H1 (cell line): ENCODE data around the gene CAMK2B. TPM values are rescaled to one million over a fixed set of nuclear protein-coding genes. Genes with fewer than 3 reads are reported as not detected.

ENCODE experiments used
- CTCF ChIA-PET: fragments of 300-600 bp; sonication (Branson Sonifier 250); formaldehyde crosslinking; loops from one replicate; lab custom pipeline; 2021; ENCODE audit not compliant: partially characterized antibody; lab: Charles Lee
- POLR2A ChIA-PET: fragments of 300-600 bp; sonication (Branson Sonifier 250); formaldehyde crosslinking; loops from one replicate; lab custom pipeline; 2021; ENCODE audit warnings: inconsistent platforms; ENCODE audit not compliant: partially characterized antibody; lab: Charles Lee
- DNase-seq, 2 experiments: peaks; one replicate each; pipeline versions ENCODE4 v3.0.0 to v3.0.0-alpha.2; 2010 to 2022; ENCODE audit warnings: low spot score in 2 of 2, low read depth in 1 of 2, mixed read lengths in 1 of 2
- FAIRE-seq: peaks from 2 replicates; lab custom pipeline; 2011; peaks lifted over from hg19 to GRCh38; lab: Jason Lieb, UNC
- H2AFZ ChIP-seq: 2 replicates; pipeline ENCODE4 v1.8.1; 2012; ENCODE audit warnings: low read length, inconsistent platforms
- H2AK5ac ChIP-seq: 2 replicates; pipeline ENCODE4 v1.6.1; 2013; ENCODE audit warnings: low read depth, low read length
- H2BK120ac ChIP-seq: replicated peaks from 2 replicates; pipeline ENCODE3; 2013; ENCODE audit warnings: low read depth, low read length, inconsistent platforms
- H2BK12ac ChIP-seq: 2 replicates; pipeline ENCODE4 v1.6.1; 2013; ENCODE audit warnings: low read depth, low read length
- H2BK15ac ChIP-seq: 2 replicates; pipeline ENCODE4 v1.6.1; 2013; ENCODE audit warnings: low read length
- H2BK20ac ChIP-seq: 2 replicates; pipeline ENCODE4 v1.6.1; 2013; ENCODE audit warnings: low read length
- H2BK5ac ChIP-seq: 2 replicates; pipeline ENCODE4 v1.6.1; 2013; ENCODE audit warnings: low read depth, low read length
- H3K14ac ChIP-seq: 2 replicates; pipeline ENCODE4 v1.6.1; 2013; ENCODE audit warnings: inconsistent platforms; ENCODE audit not compliant: insufficient read length
- H3K18ac ChIP-seq: 2 replicates; pipeline ENCODE4 v1.6.1; 2013; ENCODE audit warnings: low read length; ENCODE audit errors: extremely low read depth
- H3K23ac ChIP-seq: 2 replicates; pipeline ENCODE4 v1.6.1; 2013; ENCODE audit warnings: inconsistent platforms; ENCODE audit not compliant: insufficient read length
- H3K23me2 ChIP-seq: 2 replicates; pipeline ENCODE4 v1.6.1; 2013; ENCODE audit warnings: low read depth, low read length
- H3K27ac ChIP-seq: 2 replicates; pipeline ENCODE4 v1.6.1; 2011; ENCODE audit warnings: low read depth, low read length, inconsistent platforms
- H3K27me3 ChIP-seq, 4 experiments: replicated peaks in 1 of 4; 1 replicate in 1 of 4; 2 replicates in 3 of 4; pipeline versions ENCODE4 v1.6.1 to v1.8.1; 2011 to 2013; ENCODE audit warnings: low read length in 3 of 4, mild to moderate bottlenecking in 3 of 4, inconsistent platforms in 2 of 4, mixed read lengths in 2 of 4, moderate library complexity in 1 of 4; ENCODE audit not compliant: control insufficient read depth in 3 of 4, insufficient read depth in 3 of 4; ENCODE audit errors: extremely low read depth in 1 of 4
- H3K36me3 ChIP-seq, 4 experiments: 2 replicates each; pipeline versions ENCODE4 v1.6.1 to v1.8.1; 2011 to 2013; ENCODE audit warnings: mild to moderate bottlenecking in 4 of 4, low read length in 3 of 4, moderate library complexity in 2 of 4, control low read depth in 1 of 4, inconsistent platforms in 1 of 4; ENCODE audit not compliant: insufficient read depth in 4 of 4, control insufficient read depth in 2 of 4
- H3K4ac ChIP-seq: replicated peaks from 2 replicates; pipeline ENCODE3; 2013; ENCODE audit warnings: low read length, low read depth, mixed read lengths, inconsistent platforms; ENCODE audit not compliant: insufficient read length
- H3K4me1 ChIP-seq, 4 experiments: replicated peaks in 1 of 4; 1 replicate in 1 of 4; 2 replicates in 3 of 4; pipeline versions ENCODE4 v1.6.1 to v1.8.1; 2011 to 2013; ENCODE audit warnings: low read length in 3 of 4, inconsistent platforms in 2 of 4, mixed read lengths in 1 of 4; ENCODE audit not compliant: insufficient read depth in 4 of 4, control insufficient read depth in 3 of 4
- H3K4me2 ChIP-seq, 2 experiments: 2 replicates each; pipeline versions ENCODE4 v1.6.1 to v1.8.1; 2011 to 2013; ENCODE audit warnings: low read depth in 2 of 2, low read length in 2 of 2, control low read depth in 1 of 2, inconsistent platforms in 1 of 2, mild to moderate bottlenecking in 1 of 2; ENCODE audit not compliant: insufficient read depth in 1 of 2
- H3K4me3 ChIP-seq, 4 experiments: fragments of 200-600, 300-600 bp in 1 of 4; sonication (generic), shearing (Covaris generic), sonication (Bioruptor Twin) in 1 of 4; 2 replicates each; pipeline versions ENCODE4 v1.5.1 to v1.8.1; 2011 to 2016; ENCODE audit warnings: low read length in 4 of 4, low read depth in 3 of 4, control low read depth in 2 of 4, inconsistent platforms in 2 of 4, mild to moderate bottlenecking in 2 of 4, mixed read lengths in 1 of 4, moderate library complexity in 1 of 4; ENCODE audit not compliant: insufficient read depth in 2 of 4; ENCODE audit errors: extremely low read depth in 1 of 4
- H3K56ac ChIP-seq: replicated peaks from 2 replicates; pipeline ENCODE3; 2013; ENCODE audit warnings: low read depth, mild to moderate bottlenecking, mixed read lengths, low read length, inconsistent platforms; ENCODE audit not compliant: insufficient read length
- H3K79me1 ChIP-seq: 2 replicates; pipeline ENCODE4 v1.6.1; 2013; ENCODE audit warnings: low read depth, low read length, control low read depth
- H3K79me2 ChIP-seq, 2 experiments: 2 replicates each; pipeline versions ENCODE4 v1.6.1 to v1.8.1; 2012 to 2013; ENCODE audit warnings: low read length in 2 of 2, mild to moderate bottlenecking in 2 of 2, inconsistent platforms in 1 of 2; ENCODE audit not compliant: insufficient read depth in 2 of 2, control insufficient read depth in 1 of 2
- H3K9ac ChIP-seq, 4 experiments: replicated peaks in 1 of 4; 1 replicate in 1 of 4; 2 replicates in 3 of 4; pipeline versions ENCODE4 v1.6.1 to v1.8.1; 2011 to 2013; ENCODE audit warnings: low read depth in 3 of 4, low read length in 3 of 4, control low read depth in 2 of 4, mild to moderate bottlenecking in 2 of 4, moderate library complexity in 2 of 4, inconsistent platforms in 1 of 4; ENCODE audit errors: extremely low read depth in 1 of 4
- H3K9me3 ChIP-seq, 2 experiments: 2 replicates each; pipeline versions ENCODE4 v1.6.1 to v1.8.1; 2012 to 2013; ENCODE audit warnings: mild to moderate bottlenecking in 2 of 2, moderate library complexity in 2 of 2, control low read depth in 1 of 2, inconsistent platforms in 1 of 2, low read depth in 1 of 2, low read length in 1 of 2, mixed read lengths in 1 of 2; ENCODE audit not compliant: insufficient read depth in 2 of 2
- H4K20me1 ChIP-seq, 2 experiments: replicated peaks in 1 of 2; 2 replicates each; pipeline versions ENCODE3 to v1.8.1; 2011 to 2013; ENCODE audit warnings: inconsistent platforms in 2 of 2, low read length in 2 of 2, mild to moderate bottlenecking in 1 of 2; ENCODE audit not compliant: insufficient read depth in 2 of 2, control insufficient read depth in 1 of 2
- H4K5ac ChIP-seq: 2 replicates; pipeline ENCODE4 v1.6.1; 2013; ENCODE audit warnings: low read length, low read depth, mixed read lengths, inconsistent platforms; ENCODE audit not compliant: insufficient read length
- H4K8ac ChIP-seq: 2 replicates; pipeline ENCODE4 v1.8.0; 2013; ENCODE audit warnings: mild to moderate bottlenecking, moderate library complexity, low read length, inconsistent platforms; ENCODE audit not compliant: insufficient read depth; ENCODE audit errors: extremely low read depth
- H4K91ac ChIP-seq: replicated peaks from 2 replicates; pipeline ENCODE3; 2013; ENCODE audit warnings: low read length, mixed read lengths, inconsistent platforms; ENCODE audit not compliant: insufficient read length
- BCL11A ChIP-seq, 2 experiments: IDR thresholded peaks; one replicate each; pipeline ENCODE4 v1.6.1; 2011; ENCODE audit warnings: low read depth in 2 of 2, low read length in 2 of 2, mild to moderate bottlenecking in 2 of 2
- CHD1 ChIP-seq: IDR thresholded peaks from 2 replicates; pipeline ENCODE4 v1.6.1; 2012; ENCODE audit warnings: low read depth, low read length, improper control_type of control experiment
- CTBP2 ChIP-seq: IDR thresholded peaks from 2 replicates; pipeline ENCODE4 v1.7.0; 2011; ENCODE audit warnings: borderline replicate concordance, mild to moderate bottlenecking, moderate library complexity, mixed read lengths, low read length; ENCODE audit not compliant: insufficient read depth, insufficient read length
- E2F6 ChIP-seq: IDR thresholded peaks from 2 replicates; pipeline ENCODE4 v1.6.1; 2012; ENCODE audit warnings: inconsistent platforms
- HDAC6 ChIP-seq: IDR thresholded peaks from one replicate; pipeline ENCODE4 v1.7.1; 2012; ENCODE audit warnings: low read depth, mild to moderate bottlenecking, inconsistent platforms, low read length, moderate library complexity
- JUND ChIP-seq: IDR thresholded peaks from 2 replicates; pipeline ENCODE4 v1.6.1; 2011; ENCODE audit warnings: mild to moderate bottlenecking, improper control_type of control experiment, low read length
- KDM4A ChIP-seq: IDR thresholded peaks from one replicate; pipeline ENCODE4 v1.7.1; 2012; ENCODE audit warnings: low read depth, mild to moderate bottlenecking, moderate library complexity, low read length, inconsistent platforms; ENCODE audit not compliant: severe bottlenecking
- KDM5A ChIP-seq: fragments of 200-600 bp; IDR thresholded peaks from 2 replicates; pipeline ENCODE4 v1.7.1; 2012; ENCODE audit warnings: mild to moderate bottlenecking, low read length, inconsistent platforms, mixed read lengths
- PHF8 ChIP-seq: fragments of 200-600 bp; sonication (generic); conservative IDR thresholded peaks from 2 replicates; pipeline ENCODE4 v1.7.1; 2012; ENCODE audit warnings: low read depth, mild to moderate bottlenecking, inconsistent platforms, low read length, moderate library complexity
- POLR2A ChIP-seq, 2 experiments: IDR thresholded peaks; 1 replicate in 1 of 2; 2 replicates in 1 of 2; pipeline ENCODE4 v1.6.1; 2011; ENCODE audit warnings: low read depth in 2 of 2, low read length in 2 of 2, mild to moderate bottlenecking in 2 of 2; ENCODE audit errors: control extremely low read depth in 1 of 2
- POU5F1 ChIP-seq: IDR thresholded peaks from 2 replicates; pipeline ENCODE4 v1.6.1; 2011; ENCODE audit warnings: low read depth, mild to moderate bottlenecking, low read length, moderate library complexity
- SRF ChIP-seq: IDR thresholded peaks from 2 replicates; pipeline ENCODE4 v1.6.1; 2011; ENCODE audit warnings: mild to moderate bottlenecking, low read depth, low read length, moderate library complexity
- TCF12 ChIP-seq: IDR thresholded peaks from 2 replicates; pipeline ENCODE4 v1.6.1; 2011; ENCODE audit warnings: low read depth, mild to moderate bottlenecking, low read length
- ZNF274 ChIP-seq: IDR thresholded peaks from 2 replicates; pipeline ENCODE4 v1.7.0; 2012; ENCODE audit warnings: low read length, borderline replicate concordance; ENCODE audit errors: extremely low read depth
- WGBS, 2 experiments: shearing (Covaris generic) in 1 of 2; methylation state at CpG; one replicate each; pipeline versions ENCODE4 v1.1.6 to v1.1.7; 2013 to 2015; ENCODE audit warnings: low lambda C conversion rate in 2 of 2, mixed read lengths in 2 of 2, inconsistent platforms in 1 of 2, low coverage in 1 of 2, missing lambda C conversion rate in 1 of 2; ENCODE audit not compliant: insufficient replicate concordance in 2 of 2, insufficient coverage in 1 of 2, insufficient read length in 1 of 2; ENCODE audit errors: extremely low coverage in 1 of 2, missing lambda C conversion rate in 1 of 2; 5-methylcytosine and 5-hydroxymethylcytosine counted together
- polyA plus RNA-seq, 7 experiments: library from polyadenylated mRNA; depleted of rRNA in 3 of 7; stranded (reverse) in 5 of 7; unstranded in 2 of 7; fragments of >200 nt in 5 of 7; fragments of 200-250 nt in 2 of 7; gene quantifications; 1 replicate in 5 of 7; 2 replicates in 1 of 7; 4 replicates in 1 of 7; pipeline versions ENCODE4 v1.2.1 to v1.2.3, GENCODE V29; 2011 to 2013; ENCODE audit warnings: missing spikeins in 2 of 7, mixed read lengths in 2 of 7
- total RNA-seq: library from RNA; stranded (reverse); fragmentation: NEBNext Ultra II Directional; extraction: Animal tissue kit (Norgen Biotek cat#: 25700); gene quantifications from 2 replicates; pipeline ENCODE4 v1.2.1, GENCODE V29; 2021

CAMK2B gene
- total and polyA plus RNA-seq, 2 of the 8 experiments (the other 6 are each of a cell fraction or from before 2014, with no cell fraction given), result 0.05 to 0.15 TPM

- POLR2A ChIA-PET, result interaction anchor here (0.9 to 1.6 kb wide), 4 partner anchors 10 to 79 kb away, joined by 3 read pairs; partner anchors contain the start of gene POLD2
- H3K27ac ChIP-seq, result no peak overlapping the region
- no peak for TF ChIP-seq E2F6
- TF ChIP-seq ZNF274, result no peak
- no peak for TF ChIP-seq POU5F1
- no peak for TF ChIP-seq CTBP2
- TF ChIP-seq CHD1, result no peak
- no peak for TF ChIP-seq KDM4A
- TF ChIP-seq TCF12, result no peak
- TF ChIP-seq SRF, result no peak
- no peak for TF ChIP-seq HDAC6
- no peak for TF ChIP-seq JUND
- no peak for TF ChIP-seq KDM5A
- no peak for TF ChIP-seq BCL11A (IDR thresholded peaks at IDR 0.05; ENCODE audit: low read depth in 2 of 2, low read length in 2 of 2)
- TF ChIP-seq POLR2A (IDR thresholded peaks at IDR 0.05; ENCODE audit: control extremely low read depth in 1 of 2, low read depth in 2 of 2, low read length in 2 of 2), result no peak
- no peak for TF ChIP-seq PHF8
These were observed 123.6 kb downstream of the CAMK2B start for GRCh38 chr7:44201813-44202212.

More at GRCh38 chr7:44201813-44202212, 123.6 kb downstream of the CAMK2B start:
- Histone ChIP-seq H3K36me3 (peaks cover 6 to 20% (median 18%) of the 10 kb centered on the region in 4 experiments), H2BK5ac (no peak overlapping the region), H3K4me3 (peak overlapping the region; percentile 82 to 99 (median 90)), H3K9ac (peak overlapping the region in 2 of 4 experiments; percentile 64 to 79; a peak in 2 of 7 replicates), H2AK5ac (no peak overlapping the region), H2AFZ (no peak overlapping the region), H4K91ac (no peak overlapping the region), H3K79me1 (no peaks in the 10 kb centered on the region; the same call in none of the 2 replicates), H3K4me2 (peak overlapping the region; percentile 63 to 95), H4K8ac (no peak overlapping the region), H3K23me2 (0 out of 2 replicates have a peak, but pooled peaks cover 4% of the 10 kb centered on the region), H3K18ac (no peak overlapping the region), H4K5ac (no peak overlapping the region), H3K4ac (no peak overlapping the region), H3K56ac (no peak overlapping the region), H2BK15ac (no peak overlapping the region), H3K14ac (no peak overlapping the region), H2BK20ac (no peak overlapping the region), H3K79me2 (peaks cover 18 to 32% of the 10 kb centered on the region in 2 experiments), H2BK12ac (no peak overlapping the region), H4K20me1 (peaks cover 3 to 14% of the 10 kb centered on the region in 2 experiments), H3K27me3 (peaks cover 0 to 3% (median under 1%) of the 10 kb centered on the region in 4 experiments; a peak in 2 of 7 replicates), H3K4me1 (peaks cover 0 to 2% (median 0%) of the 10 kb centered on the region in 4 experiments; a peak in 1 of 7 replicates), H3K23ac (no peak overlapping the region), H3K9me3 (no peaks in the 10 kb centered on the region), H2BK120ac (no peak overlapping the region)
- WGBS, 2 experiments, result 35% methylated on average over 8 of the region's 8 CpGs; no CpG with 5 or more reads in 1 of the 2 experiments
- CTCF ChIA-PET, result interaction anchor here (1.1 to 2.6 kb wide), 6 partner anchors 9 to 117 kb away, joined by 3 to 11 read pairs (median 4); no protein-coding TSS in a partner anchor
- FAIRE-seq (no peak), DNase-seq (no peak)
